ENCODE measurements around the gene FLACC1. TPM values are rescaled to one million over a fixed set of nuclear protein-coding genes. Genes with fewer than 3 reads are reported as not detected.

The FLACC1 gene
- total and polyA plus RNA-seq, 9 of the 15 experiments (the other 6 are each of a cell fraction or from before 2014, with no cell fraction given), result 0.07 to 0.68 (median 0.22) TPM; not detected in 2

DNA sequence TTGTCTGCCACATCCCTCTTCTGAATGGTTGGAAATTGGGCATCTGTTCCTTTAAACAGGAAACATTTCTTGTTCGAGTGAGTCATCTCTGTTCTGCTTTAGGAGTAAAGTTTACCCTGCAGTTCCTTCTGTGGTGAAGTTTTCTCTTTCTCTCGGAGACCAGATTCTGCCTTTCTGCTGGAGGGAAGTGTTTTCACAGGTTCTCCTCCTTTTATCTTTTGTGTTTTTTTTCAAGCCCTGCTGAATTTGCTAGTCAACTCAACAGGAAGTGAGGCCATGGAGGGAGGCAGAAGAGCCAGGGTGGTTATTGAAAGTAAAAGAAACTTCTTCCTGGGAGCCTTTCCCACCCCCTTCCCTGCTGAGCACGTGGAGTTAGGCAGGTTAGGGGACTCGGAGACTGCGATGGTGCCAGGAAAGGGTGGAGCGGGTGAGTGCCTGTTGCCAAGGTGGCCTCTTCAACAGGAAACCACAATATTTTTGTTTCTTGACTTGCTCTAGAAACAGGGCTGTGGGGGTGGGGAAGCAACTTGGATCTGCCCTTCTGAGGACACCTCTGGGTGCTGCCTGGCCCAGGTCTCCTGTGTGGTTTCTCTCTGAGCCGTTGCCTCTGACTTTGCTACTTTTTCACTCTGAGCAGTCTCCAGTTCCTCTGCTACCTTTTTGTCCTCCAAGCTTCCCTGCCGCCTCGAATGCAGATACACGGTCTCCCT lies 99.0 kb downstream of the FLACC1 start (continued):
- TF ChIP-seq E2F6 (IDR thresholded peaks at IDR 0.05; ENCODE audit: borderline replicate concordance in 1 of 2, extremely low read depth in 1 of 2, insufficient read depth in 1 of 2, insufficient read length in 1 of 2, low read depth in 1 of 2, low read length in 1 of 2, poor library complexity in 1 of 2, severe bottlenecking in 1 of 2) (peak; percentile 36 to 66), ZNF23 (CRISPR knock-in tag; IDR thresholded peaks at IDR 0.05) (no peak), RBFOX2 (IDR thresholded peaks at IDR 0.05; ENCODE audit: low read depth, low read length) (peak; percentile 62), NCOA2 (IDR thresholded peaks at IDR 0.05; ENCODE audit: partially characterized antibody in 2 of 2) (no peak), E2F8 (IDR thresholded peaks at IDR 0.05; ENCODE audit: low read depth, partially characterized antibody) (no peak), ZNF184 (CRISPR knock-in tag; IDR thresholded peaks at IDR 0.05) (no peak), BRD9 (IDR thresholded peaks at IDR 0.05; ENCODE audit: low read depth, partially characterized antibody) (no peak), GTF2E2 (tag; IDR thresholded peaks at IDR 0.05) (no peak), RBM14 (IDR thresholded peaks at IDR 0.05; ENCODE audit: borderline replicate concordance, insufficient read depth, low read depth, low read length) (no peak)
- TF ChIP-seq, protein P1, sequence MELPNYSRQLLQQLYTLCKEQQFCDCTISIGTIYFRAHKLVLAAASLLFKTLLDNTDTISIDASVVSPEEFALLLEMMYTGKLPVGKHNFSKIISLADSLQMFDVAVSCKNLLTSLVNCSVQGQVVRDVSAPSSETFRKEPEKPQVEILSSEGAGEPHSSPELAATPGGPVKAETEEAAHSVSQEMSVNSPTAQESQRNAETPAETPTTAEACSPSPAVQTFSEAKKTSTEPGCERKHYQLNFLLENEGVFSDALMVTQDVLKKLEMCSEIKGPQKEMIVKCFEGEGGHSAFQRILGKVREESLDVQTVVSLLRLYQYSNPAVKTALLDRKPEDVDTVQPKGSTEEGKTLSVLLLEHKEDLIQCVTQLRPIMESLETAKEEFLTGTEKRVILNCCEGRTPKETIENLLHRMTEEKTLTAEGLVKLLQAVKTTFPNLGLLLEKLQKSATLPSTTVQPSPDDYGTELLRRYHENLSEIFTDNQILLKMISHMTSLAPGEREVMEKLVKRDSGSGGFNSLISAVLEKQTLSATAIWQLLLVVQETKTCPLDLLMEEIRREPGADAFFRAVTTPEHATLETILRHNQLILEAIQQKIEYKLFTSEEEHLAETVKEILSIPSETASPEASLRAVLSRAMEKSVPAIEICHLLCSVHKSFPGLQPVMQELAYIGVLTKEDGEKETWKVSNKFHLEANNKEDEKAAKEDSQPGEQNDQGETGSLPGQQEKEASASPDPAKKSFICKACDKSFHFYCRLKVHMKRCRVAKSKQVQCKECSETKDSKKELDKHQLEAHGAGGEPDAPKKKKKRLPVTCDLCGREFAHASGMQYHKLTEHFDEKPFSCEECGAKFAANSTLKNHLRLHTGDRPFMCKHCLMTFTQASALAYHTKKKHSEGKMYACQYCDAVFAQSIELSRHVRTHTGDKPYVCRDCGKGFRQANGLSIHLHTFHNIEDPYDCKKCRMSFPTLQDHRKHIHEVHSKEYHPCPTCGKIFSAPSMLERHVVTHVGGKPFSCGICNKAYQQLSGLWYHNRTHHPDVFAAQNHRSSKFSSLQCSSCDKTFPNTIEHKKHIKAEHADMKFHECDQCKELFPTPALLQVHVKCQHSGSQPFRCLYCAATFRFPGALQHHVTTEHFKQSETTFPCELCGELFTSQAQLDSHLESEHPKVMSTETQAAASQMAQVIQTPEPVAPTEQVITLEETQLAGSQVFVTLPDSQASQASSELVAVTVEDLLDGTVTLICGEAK (IDR thresholded peaks at IDR 0.05), result peak; percentile 27; the same call in 1 of the 2 replicates
- TF ChIP-seq, protein P1 (CRISPR knock-in tag; IDR thresholded peaks at IDR 0.05), result no peak
- TF ChIP-seq, protein P2, sequence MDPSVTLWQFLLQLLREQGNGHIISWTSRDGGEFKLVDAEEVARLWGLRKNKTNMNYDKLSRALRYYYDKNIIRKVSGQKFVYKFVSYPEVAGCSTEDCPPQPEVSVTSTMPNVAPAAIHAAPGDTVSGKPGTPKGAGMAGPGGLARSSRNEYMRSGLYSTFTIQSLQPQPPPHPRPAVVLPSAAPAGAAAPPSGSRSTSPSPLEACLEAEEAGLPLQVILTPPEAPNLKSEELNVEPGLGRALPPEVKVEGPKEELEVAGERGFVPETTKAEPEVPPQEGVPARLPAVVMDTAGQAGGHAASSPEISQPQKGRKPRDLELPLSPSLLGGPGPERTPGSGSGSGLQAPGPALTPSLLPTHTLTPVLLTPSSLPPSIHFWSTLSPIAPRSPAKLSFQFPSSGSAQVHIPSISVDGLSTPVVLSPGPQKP (CRISPR knock-in tag; IDR thresholded peaks at IDR 0.05), result no peak
